HFFc6 (cell line): Measurements from ENCODE around the gene SCARF1. TPM values are rescaled to one million over a fixed set of nuclear protein-coding genes. Genes with fewer than 3 reads are reported as not detected.

Experiments
- DNase-seq: peaks from one replicate; pipeline ENCODE4 v3.0.0-alpha.2; 2018
- H3K27ac Mint-ChIP-seq: 2 replicates; pipeline ENCODE4 v1.8.0; 2020; ENCODE audit warnings: mild to moderate bottlenecking, mixed read lengths
- H3K27me3 Mint-ChIP-seq: 2 replicates; pipeline ENCODE4 v1.8.0; 2021; ENCODE audit warnings: mild to moderate bottlenecking, moderate library complexity, mixed read lengths; ENCODE audit not compliant: insufficient read depth
- H3K36me3 Mint-ChIP-seq: 2 replicates; pipeline ENCODE4 v1.8.0; 2021; ENCODE audit warnings: low read depth, mixed read lengths
- H3K4me1 Mint-ChIP-seq: 2 replicates; pipeline ENCODE4 v1.8.0; 2020; ENCODE audit warnings: low read depth, mixed read lengths
- H3K4me3 Mint-ChIP-seq: 2 replicates; pipeline ENCODE4 v1.8.0; 2020; ENCODE audit warnings: mild to moderate bottlenecking, moderate library complexity, mixed read lengths
- H3K9me3 Mint-ChIP-seq: 2 replicates; pipeline ENCODE4 v1.8.0; 2020; ENCODE audit warnings: mild to moderate bottlenecking, mixed read lengths
- CTCF ChIP-seq: fragments of 200-600 bp; sonication (generic); IDR thresholded peaks from 2 replicates; pipeline ENCODE4 v1.5.0; 2021; ENCODE audit warnings: antibody characterized with exemption, mild to moderate bottlenecking
- total RNA-seq, 6 experiments: library from RNA; stranded (reverse); fragmentation: NEBNext Ultra II Directional; extraction: Animal tissue kit (Norgen Biotek cat#: 25700); gene quantifications; 2 replicates in 1 of 6; 3 replicates in 5 of 6; pipeline ENCODE4 v1.2.3, GENCODE V29; 2021

The SCARF1 gene
- total RNA-seq, 6 experiments from 2014 or later: 0.09 to 0.38 (median 0.21) TPM

GRCh38 chr17:1593630-1593931 is 52.0 kb downstream of the SCARF1 start:
- no peaks in the 10 kb centered on the region; the same call in none of the 2 replicates for H3K27me3 Mint-ChIP-seq

GRCh38 chr17:1592751-1593629 is 52.5 kb downstream of the SCARF1 start:
- Mint-ChIP-seq H3K4me1 (peaks cover 11% of the 10 kb centered on the region), H3K27me3 (no peaks in the 10 kb centered on the region; the same call in none of the 2 replicates), H3K4me3 (no peak overlapping the region), H3K27ac (no peak overlapping the region), H3K36me3 (no peaks in the 10 kb centered on the region), H3K9me3 (no peaks in the 10 kb centered on the region)
- DNase-seq: no peak
- TF ChIP-seq CTCF: no peak

More at GRCh38 chr17:1593630-1593931, 52.0 kb downstream of the SCARF1 start:
- no peaks in the 10 kb centered on the region for H3K36me3 Mint-ChIP-seq
- H3K4me3 Mint-ChIP-seq: no peak overlapping the region
- no peak overlapping the region for H3K27ac Mint-ChIP-seq
- H3K9me3 Mint-ChIP-seq: no peaks in the 10 kb centered on the region
- peaks cover 11% of the 10 kb centered on the region for H3K4me1 Mint-ChIP-seq
- no peak for DNase-seq
- no peak for TF ChIP-seq CTCF

- no peaks in the 10 kb centered on the region for H3K36me3 Mint-ChIP-seq
- no peak for DNase-seq
- H3K4me3 Mint-ChIP-seq: no peak overlapping the region
- no peak for TF ChIP-seq CTCF
- no peaks in the 10 kb centered on the region for H3K9me3 Mint-ChIP-seq
- no peak overlapping the region for H3K27ac Mint-ChIP-seq
- no peaks in the 10 kb centered on the region; the same call in none of the 2 replicates for H3K27me3 Mint-ChIP-seq
- peaks cover 11% of the 10 kb centered on the region for H3K4me1 Mint-ChIP-seq
These were observed 54.0 kb downstream of the SCARF1 start for GRCh38 chr17:1591474-1592090.

- no peak for TF ChIP-seq CTCF
- H3K27me3 Mint-ChIP-seq: no peaks in the 10 kb centered on the region; the same call in none of the 2 replicates
- no peaks in the 10 kb centered on the region for H3K9me3 Mint-ChIP-seq
- peak overlapping the region; percentile 53 for H3K4me3 Mint-ChIP-seq
- no peaks in the 10 kb centered on the region for H3K36me3 Mint-ChIP-seq
- DNase-seq: no peak
- no peak overlapping the region for H3K27ac Mint-ChIP-seq
- peaks cover 11% of the 10 kb centered on the region for H3K4me1 Mint-ChIP-seq
These were observed 54.6 kb downstream of the SCARF1 start for GRCh38 chr17:1590747-1591473.

- no peaks in the 10 kb centered on the region for H3K9me3 Mint-ChIP-seq
- H3K27ac Mint-ChIP-seq: peak overlapping the region; percentile 64
- H3K4me3 Mint-ChIP-seq: peak overlapping the region; percentile 53
- no peaks in the 10 kb centered on the region for H3K36me3 Mint-ChIP-seq
- no peaks in the 10 kb centered on the region; the same call in none of the 2 replicates for H3K27me3 Mint-ChIP-seq
- TF ChIP-seq CTCF: no peak
- peaks cover 18% of the 10 kb centered on the region for H3K4me1 Mint-ChIP-seq
- DNase-seq: peak; percentile 81
These were observed 55.3 kb downstream of the SCARF1 start for GRCh38 chr17:1590029-1590746.
